Measurements from ENCODE around the gene KRABD2.
A peak's percentile ranks its signal among the peaks of the same experiment; 100 is the strongest.

The KRABD2 gene

GRCh38 chr17:8345951-8346665 is 30.4 kb downstream of the KRABD2 start:
- no peaks in the 10 kb centered on the region for H3K9me3 Mint-ChIP-seq
- peaks cover 11% of the 10 kb centered on the region for H3K4me1 Mint-ChIP-seq
- no peaks in the 10 kb centered on the region for H3K36me3 Mint-ChIP-seq
- DNase-seq (ENCODE audit: low spot score in 2 of 2, unreplicated experiment in 2 of 2), result no peak
- TF ChIP-seq CTCF (IDR thresholded peaks at IDR 0.05; ENCODE audit: unreplicated experiment), result no peak
- H3K27me3 Mint-ChIP-seq (ENCODE audit: low read depth), result peaks cover 23% of the 10 kb centered on the region
- peak overlapping the region; percentile 39 for H3K27ac Mint-ChIP-seq
- no peak overlapping the region for H3K4me3 Mint-ChIP-seq

GRCh38 chr17:8345052-8345690 is 31.3 kb downstream of the KRABD2 start:
- H3K9me3 Mint-ChIP-seq, result no peaks in the 10 kb centered on the region
- H3K4me3 Mint-ChIP-seq, result no peak overlapping the region
- no peak overlapping the region for H3K27ac Mint-ChIP-seq
- no peak for TF ChIP-seq CTCF (IDR thresholded peaks at IDR 0.05; ENCODE audit: unreplicated experiment)
- H3K36me3 Mint-ChIP-seq, result no peaks in the 10 kb centered on the region
- peaks cover 23% of the 10 kb centered on the region for H3K27me3 Mint-ChIP-seq (ENCODE audit: low read depth)
- DNase-seq (ENCODE audit: low spot score in 2 of 2, unreplicated experiment in 2 of 2), result no peak
- H3K4me1 Mint-ChIP-seq, result peaks cover 11% of the 10 kb centered on the region

GRCh38 chr17:8341456-8341855 is 35.0 kb downstream of the KRABD2 start:
- no peak for DNase-seq (ENCODE audit: low spot score in 2 of 2, unreplicated experiment in 2 of 2)
- H3K27ac Mint-ChIP-seq, result peak overlapping the region; percentile 53
- no peaks in the 10 kb centered on the region for H3K36me3 Mint-ChIP-seq
- H3K4me3 Mint-ChIP-seq, result no peak overlapping the region
- H3K4me1 Mint-ChIP-seq, result peaks cover 22% of the 10 kb centered on the region
- TF ChIP-seq CTCF (IDR thresholded peaks at IDR 0.05; ENCODE audit: unreplicated experiment), result no peak
- H3K9me3 Mint-ChIP-seq, result no peaks in the 10 kb centered on the region
- peaks cover 18% of the 10 kb centered on the region for H3K27me3 Mint-ChIP-seq (ENCODE audit: low read depth)

GRCh38 chr17:8339540-8339939 is 37.0 kb downstream of the KRABD2 start, which contains the start of gene ODF4:
ODF4 (plus strand) TSS chr17:8339840; CDS start chr17:8340052, 212 bp downstream.
- H3K4me1 Mint-ChIP-seq, result peaks cover 16% of the 10 kb centered on the region
- H3K36me3 Mint-ChIP-seq, result no peaks in the 10 kb centered on the region
- no peak for DNase-seq (ENCODE audit: low spot score in 2 of 2, unreplicated experiment in 2 of 2)
- no peaks in the 10 kb centered on the region for H3K27me3 Mint-ChIP-seq (ENCODE audit: low read depth)
- TF ChIP-seq CTCF (IDR thresholded peaks at IDR 0.05; ENCODE audit: unreplicated experiment), result no peak
- H3K4me3 Mint-ChIP-seq, result no peak within 1 kb of the TSS
- no peak within 1 kb of the TSS for H3K27ac Mint-ChIP-seq
- no peaks in the 10 kb centered on the region for H3K9me3 Mint-ChIP-seq

GRCh38 chr17:8338753-8339140 is 37.8 kb downstream of the KRABD2 start:
- DNase-seq (ENCODE audit: low spot score in 2 of 2, unreplicated experiment in 2 of 2), result no peak
- H3K4me3 Mint-ChIP-seq, result no peak overlapping the region

More at GRCh38 chr17:8338753-8339140, 37.8 kb downstream of the KRABD2 start:
- Mint-ChIP-seq H3K36me3 (no peaks in the 10 kb centered on the region), H3K4me1 (peaks cover 16% of the 10 kb centered on the region), H3K9me3 (no peaks in the 10 kb centered on the region), H3K27me3 (ENCODE audit: low read depth) (no peaks in the 10 kb centered on the region), H3K27ac (no peak overlapping the region)
- no peak for TF ChIP-seq CTCF (IDR thresholded peaks at IDR 0.05; ENCODE audit: unreplicated experiment)
